HuH-7.5 (cell line): Measurements from ENCODE around the gene MAP2K1.

Source experiments
- DNase-seq: peaks from one replicate; pipeline ENCODE4 v3.0.0; 2011; ENCODE audit warnings: low spot score

MAP2K1 gene

DNA sequence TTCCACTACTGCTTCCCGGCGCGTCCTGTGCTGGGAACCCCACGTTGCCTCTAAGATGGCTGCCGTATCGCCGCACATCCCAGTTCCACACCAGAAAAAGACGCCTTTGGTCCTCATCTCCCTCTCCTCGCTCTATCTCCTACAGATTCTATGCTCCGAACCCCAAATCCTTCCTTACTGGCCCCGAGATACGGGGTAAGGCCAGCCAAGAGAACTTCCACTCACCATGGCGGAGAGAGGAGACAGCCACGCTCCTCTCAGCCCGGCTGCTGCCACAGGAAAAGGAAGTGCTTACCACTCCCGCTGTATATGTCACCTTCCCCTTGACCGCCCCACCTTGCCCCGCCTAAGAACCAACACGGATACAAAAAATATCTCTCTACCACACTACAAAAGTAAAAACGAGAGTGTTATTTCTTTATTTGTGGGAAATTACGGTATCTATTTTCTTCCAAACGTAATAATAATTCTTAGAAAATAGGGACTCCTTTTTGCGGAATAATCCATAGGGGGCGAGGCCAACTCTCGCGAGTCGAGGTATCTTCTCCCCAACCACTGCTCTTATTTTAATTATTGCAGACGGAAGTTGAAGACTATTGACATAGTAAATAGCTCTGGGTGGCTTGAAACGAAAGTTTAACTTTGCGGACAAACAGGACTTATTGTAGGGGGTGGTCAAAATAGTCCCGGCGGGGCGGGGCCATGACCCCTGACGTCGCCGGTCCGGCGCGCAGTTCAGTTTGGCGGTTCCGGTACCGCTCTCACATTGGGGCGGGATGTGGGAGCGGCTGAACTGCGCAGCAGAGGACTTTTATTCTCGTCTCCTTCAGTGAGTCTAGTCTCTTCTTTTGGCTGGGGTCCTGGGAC, 118.1 kb downstream of the MAP2K1 start, which contains the start of the genes RPL4 and ZWILCH:
Gene RPL4 (minus strand): TSS at position 293 of the 867 bp plus-strand sequence. CDS start 65 bp downstream, at position 228.
Gene ZWILCH (plus strand): TSS at position 764 of the 867 bp plus-strand sequence. CDS start 13 bp downstream, at position 777.
- peak; percentile 74 for DNase-seq

GRCh38 chr15:66505430-66505811, 118.7 kb downstream of the MAP2K1 start:
- DNase-seq, result no peak

- DNase-seq, result no peak
Observed at GRCh38 chr15:66505818-66506217, 119.1 kb downstream of the MAP2K1 start.

GRCh38 chr15:66508293-66508883, 121.7 kb downstream of the MAP2K1 start:
- no peak for DNase-seq

- DNase-seq, result no peak
Observed at GRCh38 chr15:66514586-66514985, 127.9 kb downstream of the MAP2K1 start.

GRCh38 chr15:66515901-66516322, 129.2 kb downstream of the MAP2K1 start:
- no peak for DNase-seq

GRCh38 chr15:66523926-66524325, 137.2 kb downstream of the MAP2K1 start:
- no peak for DNase-seq

GRCh38 chr15:66524838-66525237, 138.1 kb downstream of the MAP2K1 start:
- no peak for DNase-seq

GRCh38 chr15:66535056-66535455, 148.3 kb downstream of the MAP2K1 start:
- no peak for DNase-seq
